ENCODE results near the gene ENTPD8. TPM values are rescaled to one million over a fixed set of nuclear protein-coding genes. Genes with fewer than 3 reads are reported as not detected.
A peak's percentile ranks its signal among the peaks of the same experiment; 100 is the strongest.

Gene ENTPD8
- total RNA-seq, 1 donor, result not detected

GRCh38 chr9:137487454-137488326 lies 46.5 kb upstream of the ENTPD8 start:
- Histone ChIP-seq H3K27me3 (ENCODE audit: insufficient read depth, low read length) (no peaks in the 10 kb centered on the region), H3K79me2 (ENCODE audit: insufficient read depth, low read length) (no peaks in the 10 kb centered on the region), H3K9me3 (ENCODE audit: low read depth, low read length) (no peaks in the 10 kb centered on the region), H2AFZ (ENCODE audit: low read length) (no peak overlapping the region), H3K36me3 (ENCODE audit: insufficient read depth, low read length) (no peaks in the 10 kb centered on the region), H3K4me3 (ENCODE audit: insufficient read depth, low read length) (no peak overlapping the region), H4K20me1 (ENCODE audit: insufficient read depth, low read length) (no peaks in the 10 kb centered on the region), H3K4me2 (ENCODE audit: insufficient read depth, low read length) (no peak overlapping the region), H3K27ac (ENCODE audit: low read depth, low read length) (no peak overlapping the region), H3K4me1 (ENCODE audit: insufficient read depth, low read length) (peaks cover under 1% of the 10 kb centered on the region)
- DNase-seq (ENCODE audit: insufficient read length, low spot score, missing footprints), result peak; percentile 74
- no peak for TF ChIP-seq CTCF (IDR thresholded peaks at IDR 0.05; ENCODE audit: extremely low read depth, low read depth, low read length)

- TF ChIP-seq CTCF (IDR thresholded peaks at IDR 0.05; ENCODE audit: extremely low read depth, low read depth, low read length), result no peak
- no peak overlapping the region for H3K4me2 ChIP-seq (ENCODE audit: insufficient read depth, low read length)
- H3K4me1 ChIP-seq (ENCODE audit: insufficient read depth, low read length), result peaks cover 8% of the 10 kb centered on the region
- H3K4me3 ChIP-seq (ENCODE audit: insufficient read depth, low read length), result no peak overlapping the region
- H3K27me3 ChIP-seq (ENCODE audit: insufficient read depth, low read length), result no peaks in the 10 kb centered on the region
- no peaks in the 10 kb centered on the region for H3K9me3 ChIP-seq (ENCODE audit: low read depth, low read length)
- DNase-seq (ENCODE audit: insufficient read length, low spot score, missing footprints), result peak; percentile 76
- no peak overlapping the region for H2AFZ ChIP-seq (ENCODE audit: low read length)
- no peaks in the 10 kb centered on the region for H4K20me1 ChIP-seq (ENCODE audit: insufficient read depth, low read length)
- no peaks in the 10 kb centered on the region for H3K79me2 ChIP-seq (ENCODE audit: insufficient read depth, low read length)
- H3K36me3 ChIP-seq (ENCODE audit: insufficient read depth, low read length), result no peaks in the 10 kb centered on the region
- H3K27ac ChIP-seq (ENCODE audit: low read depth, low read length), result no peak overlapping the region
Observed at GRCh38 chr9:137486545-137487453, 45.6 kb upstream of the ENTPD8 start.

- peaks cover 8% of the 10 kb centered on the region for H3K4me1 ChIP-seq (ENCODE audit: insufficient read depth, low read length)
- H3K27me3 ChIP-seq (ENCODE audit: insufficient read depth, low read length), result no peaks in the 10 kb centered on the region
- no peaks in the 10 kb centered on the region for H4K20me1 ChIP-seq (ENCODE audit: insufficient read depth, low read length)
- no peaks in the 10 kb centered on the region for H3K9me3 ChIP-seq (ENCODE audit: low read depth, low read length)
- no peak overlapping the region for H3K4me2 ChIP-seq (ENCODE audit: insufficient read depth, low read length)
- no peak for TF ChIP-seq CTCF (IDR thresholded peaks at IDR 0.05; ENCODE audit: extremely low read depth, low read depth, low read length)
- DNase-seq (ENCODE audit: insufficient read length, low spot score, missing footprints), result peak; percentile 86
- no peak overlapping the region for H2AFZ ChIP-seq (ENCODE audit: low read length)
- no peak overlapping the region for H3K27ac ChIP-seq (ENCODE audit: low read depth, low read length)
- H3K36me3 ChIP-seq (ENCODE audit: insufficient read depth, low read length), result no peaks in the 10 kb centered on the region
- H3K79me2 ChIP-seq (ENCODE audit: insufficient read depth, low read length), result no peaks in the 10 kb centered on the region
- H3K4me3 ChIP-seq (ENCODE audit: insufficient read depth, low read length), result no peak overlapping the region
Observed at GRCh38 chr9:137486141-137486490, 45.0 kb upstream of the ENTPD8 start.

All from osteoblast (primary cell).